ENCODE results near the gene IMMP2L.

GRCh38 chr7:111388912-111389311 lies 173.4 kb downstream of the IMMP2L start:
- TF ChIP-seq, protein P1, sequence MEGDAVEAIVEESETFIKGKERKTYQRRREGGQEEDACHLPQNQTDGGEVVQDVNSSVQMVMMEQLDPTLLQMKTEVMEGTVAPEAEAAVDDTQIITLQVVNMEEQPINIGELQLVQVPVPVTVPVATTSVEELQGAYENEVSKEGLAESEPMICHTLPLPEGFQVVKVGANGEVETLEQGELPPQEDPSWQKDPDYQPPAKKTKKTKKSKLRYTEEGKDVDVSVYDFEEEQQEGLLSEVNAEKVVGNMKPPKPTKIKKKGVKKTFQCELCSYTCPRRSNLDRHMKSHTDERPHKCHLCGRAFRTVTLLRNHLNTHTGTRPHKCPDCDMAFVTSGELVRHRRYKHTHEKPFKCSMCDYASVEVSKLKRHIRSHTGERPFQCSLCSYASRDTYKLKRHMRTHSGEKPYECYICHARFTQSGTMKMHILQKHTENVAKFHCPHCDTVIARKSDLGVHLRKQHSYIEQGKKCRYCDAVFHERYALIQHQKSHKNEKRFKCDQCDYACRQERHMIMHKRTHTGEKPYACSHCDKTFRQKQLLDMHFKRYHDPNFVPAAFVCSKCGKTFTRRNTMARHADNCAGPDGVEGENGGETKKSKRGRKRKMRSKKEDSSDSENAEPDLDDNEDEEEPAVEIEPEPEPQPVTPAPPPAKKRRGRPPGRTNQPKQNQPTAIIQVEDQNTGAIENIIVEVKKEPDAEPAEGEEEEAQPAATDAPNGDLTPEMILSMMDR (IDR thresholded peaks at IDR 0.05), result no peak
- TF ChIP-seq POLR2A (IDR thresholded peaks at IDR 0.05), result no peak

Data from uterus (tissue), 2 donors.